Osteoblast (primary cell): ENCODE measurements around the gene GDPD5. TPM values are rescaled to one million over a fixed set of nuclear protein-coding genes. Genes with fewer than 3 reads are reported as not detected.

ENCODE experiments used
- DNase-seq: peaks from one replicate; pipeline ENCODE4 v3.0.0; 2011; ENCODE audit warnings: low spot score, mixed read lengths; ENCODE audit not compliant: insufficient read length; ENCODE audit errors: missing footprints
- H2AFZ ChIP-seq: 2 replicates; pipeline ENCODE4 v1.6.0; 2011; ENCODE audit warnings: mild to moderate bottlenecking, low read length
- H3K27ac ChIP-seq: 2 replicates; pipeline ENCODE4 v1.5.1; 2011; ENCODE audit warnings: mild to moderate bottlenecking, low read depth, low read length, moderate library complexity
- H3K27me3 ChIP-seq: 2 replicates; pipeline ENCODE4 v1.6.0; 2012; ENCODE audit warnings: mild to moderate bottlenecking, control low read depth, inconsistent platforms, low read length, moderate library complexity; ENCODE audit not compliant: insufficient read depth
- H3K36me3 ChIP-seq: 2 replicates; pipeline ENCODE4 v1.5.1; 2011; ENCODE audit warnings: mild to moderate bottlenecking, low read length, control low read depth, moderate library complexity; ENCODE audit not compliant: insufficient read depth
- H3K4me1 ChIP-seq: 2 replicates; pipeline ENCODE4 v1.5.1; 2011; ENCODE audit warnings: mild to moderate bottlenecking, low read length, control low read depth, moderate library complexity; ENCODE audit not compliant: insufficient read depth
- H3K4me2 ChIP-seq: 2 replicates; pipeline ENCODE4 v1.6.0; 2011; ENCODE audit warnings: mild to moderate bottlenecking, low read length; ENCODE audit not compliant: insufficient read depth
- H3K4me3 ChIP-seq: fragments of 200-600 bp; sonication (generic); 3 replicates; pipeline ENCODE4 v1.5.1; 2012; ENCODE audit warnings: mild to moderate bottlenecking, low read length, inconsistent platforms; ENCODE audit not compliant: insufficient read depth
- H3K79me2 ChIP-seq: 2 replicates; pipeline ENCODE4 v1.6.0; 2012; ENCODE audit warnings: mild to moderate bottlenecking, low read length, control low read depth, inconsistent platforms; ENCODE audit not compliant: insufficient read depth
- H3K9me3 ChIP-seq: 2 replicates; pipeline ENCODE4 v1.5.1; 2011; ENCODE audit warnings: low read depth, low read length, control low read depth
- H4K20me1 ChIP-seq: 2 replicates; pipeline ENCODE4 v1.6.0; 2012; ENCODE audit warnings: mild to moderate bottlenecking, low read length, control low read depth; ENCODE audit not compliant: insufficient read depth
- total RNA-seq: library from RNA; depleted of rRNA; stranded (reverse); fragments of >200 nt; gene quantifications from 2 replicates; pipeline ENCODE4 v1.2.3, GENCODE V29; 2012
- TF ChIP-seq, protein P1 (sequence below): IDR thresholded peaks from 2 replicates; pipeline ENCODE4 v1.5.1; 2011; ENCODE audit warnings: mild to moderate bottlenecking, low read depth, low read length, moderate library complexity; ENCODE audit errors: extremely low read depth

Gene GDPD5
- total RNA-seq, 1 donor = 13.4 TPM

- peak; percentile 96 for DNase-seq
- peak overlapping the region; percentile 87 for H3K4me2 ChIP-seq
- peaks cover 20% of the 10 kb centered on the region for H3K4me1 ChIP-seq
- TF ChIP-seq, protein P1, sequence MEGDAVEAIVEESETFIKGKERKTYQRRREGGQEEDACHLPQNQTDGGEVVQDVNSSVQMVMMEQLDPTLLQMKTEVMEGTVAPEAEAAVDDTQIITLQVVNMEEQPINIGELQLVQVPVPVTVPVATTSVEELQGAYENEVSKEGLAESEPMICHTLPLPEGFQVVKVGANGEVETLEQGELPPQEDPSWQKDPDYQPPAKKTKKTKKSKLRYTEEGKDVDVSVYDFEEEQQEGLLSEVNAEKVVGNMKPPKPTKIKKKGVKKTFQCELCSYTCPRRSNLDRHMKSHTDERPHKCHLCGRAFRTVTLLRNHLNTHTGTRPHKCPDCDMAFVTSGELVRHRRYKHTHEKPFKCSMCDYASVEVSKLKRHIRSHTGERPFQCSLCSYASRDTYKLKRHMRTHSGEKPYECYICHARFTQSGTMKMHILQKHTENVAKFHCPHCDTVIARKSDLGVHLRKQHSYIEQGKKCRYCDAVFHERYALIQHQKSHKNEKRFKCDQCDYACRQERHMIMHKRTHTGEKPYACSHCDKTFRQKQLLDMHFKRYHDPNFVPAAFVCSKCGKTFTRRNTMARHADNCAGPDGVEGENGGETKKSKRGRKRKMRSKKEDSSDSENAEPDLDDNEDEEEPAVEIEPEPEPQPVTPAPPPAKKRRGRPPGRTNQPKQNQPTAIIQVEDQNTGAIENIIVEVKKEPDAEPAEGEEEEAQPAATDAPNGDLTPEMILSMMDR = no peak
- peaks cover 27% of the 10 kb centered on the region for H3K27me3 ChIP-seq
- no peaks in the 10 kb centered on the region for H3K79me2 ChIP-seq
- H3K36me3 ChIP-seq = no peaks in the 10 kb centered on the region
- H4K20me1 ChIP-seq = peaks cover 11% of the 10 kb centered on the region
- H3K9me3 ChIP-seq = no peaks in the 10 kb centered on the region
- H3K27ac ChIP-seq = no peak overlapping the region
- peak overlapping the region; percentile 80 for H3K4me3 ChIP-seq
- H2AFZ ChIP-seq = no peak overlapping the region
Measured at GRCh38 chr11:75524665-75525432, 892 bp downstream of the GDPD5 start.

GRCh38 chr11:75523811-75524664 is 1.7 kb downstream of the GDPD5 start:
- Histone ChIP-seq H3K4me2 (peak overlapping the region; percentile 87), H3K27me3 (peaks cover 23% of the 10 kb centered on the region), H3K79me2 (no peaks in the 10 kb centered on the region), H2AFZ (no peak overlapping the region), H3K9me3 (no peaks in the 10 kb centered on the region), H4K20me1 (peaks cover 11% of the 10 kb centered on the region), H3K4me3 (peak overlapping the region; percentile 80), H3K27ac (no peak overlapping the region), H3K4me1 (peaks cover 20% of the 10 kb centered on the region), H3K36me3 (no peaks in the 10 kb centered on the region)
- DNase-seq = peak; percentile 90
- TF ChIP-seq, protein P1 = no peak

DNA sequence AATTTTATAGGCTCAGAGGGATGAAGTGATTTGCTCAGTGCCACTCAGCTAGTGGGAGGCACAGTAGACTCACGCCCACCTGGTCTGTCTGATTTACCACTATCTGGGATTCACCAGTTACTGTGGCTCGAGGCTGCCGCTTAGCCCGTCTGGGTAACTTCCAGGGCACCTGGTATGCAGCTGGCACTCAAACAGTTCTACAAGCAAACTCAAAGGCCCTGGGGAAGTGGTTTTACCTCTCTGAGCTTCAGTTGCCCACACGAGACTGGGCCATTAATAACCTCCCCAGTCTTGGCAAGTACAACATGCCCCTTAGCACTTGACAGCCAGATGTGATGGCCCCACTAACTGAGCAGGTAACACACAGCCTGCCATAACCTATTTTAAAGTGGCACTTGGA is 2.6 kb downstream of the GDPD5 start:
- Histone ChIP-seq H3K27ac (no peak overlapping the region), H2AFZ (no peak overlapping the region), H4K20me1 (peaks cover 11% of the 10 kb centered on the region), H3K9me3 (no peaks in the 10 kb centered on the region), H3K4me1 (peaks cover 20% of the 10 kb centered on the region), H3K79me2 (no peaks in the 10 kb centered on the region), H3K27me3 (peaks cover 21% of the 10 kb centered on the region), H3K36me3 (no peaks in the 10 kb centered on the region), H3K4me2 (no peak overlapping the region), H3K4me3 (no peak overlapping the region)
- DNase-seq = peak; percentile 58
- TF ChIP-seq, protein P1 = no peak
